ENCODE results near the gene TECTB. TPM values are rescaled to one million over a fixed set of nuclear protein-coding genes. Genes with fewer than 3 reads are reported as not detected.

Gene TECTB
- total RNA-seq, 2 donors from 2014 or later: not detected

DNA sequence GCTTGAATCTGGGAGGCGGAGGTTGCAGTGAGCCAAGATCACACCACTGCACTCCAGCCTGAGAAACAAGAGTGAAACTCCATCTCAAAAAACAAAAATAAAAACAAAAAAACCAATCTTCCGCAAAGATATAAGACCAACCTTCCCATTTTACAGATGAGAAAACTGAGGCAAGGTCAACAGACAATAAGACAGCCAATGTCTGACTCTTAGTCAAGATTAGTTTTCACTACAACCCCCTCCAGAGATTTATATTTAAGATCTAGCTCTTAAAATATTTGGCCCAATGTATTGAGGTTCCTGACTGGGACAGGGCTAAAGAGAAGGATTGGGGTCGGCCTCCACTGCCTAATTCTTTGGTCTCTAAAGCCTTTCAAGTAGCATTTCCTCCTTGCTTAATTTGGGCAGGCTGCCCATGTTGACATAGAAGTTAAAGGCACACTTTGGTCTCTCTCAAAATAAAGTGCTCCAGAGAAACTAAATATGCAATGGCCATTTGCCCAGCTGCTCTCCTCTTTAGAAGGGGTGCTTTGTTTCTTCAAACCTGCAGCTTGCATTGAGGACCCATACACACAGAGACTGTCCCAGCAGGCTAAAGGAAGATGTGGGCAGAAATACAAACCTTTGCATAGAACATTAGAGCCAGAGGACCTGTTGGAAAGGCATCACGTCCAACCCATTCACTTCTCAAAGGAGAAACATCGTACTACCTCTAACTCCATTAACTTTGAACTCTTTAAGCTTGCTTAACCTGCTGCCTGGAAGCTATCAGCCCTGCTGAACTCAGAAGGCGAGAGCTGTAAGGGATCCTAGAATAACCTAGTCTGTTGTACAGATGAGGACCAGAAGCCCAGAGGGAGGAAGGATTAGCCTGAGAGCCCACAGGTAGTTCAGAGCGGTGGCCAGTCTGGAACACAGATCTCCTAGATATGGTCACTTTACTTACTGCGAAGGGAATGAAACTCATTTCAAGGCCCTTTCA, 3.9 kb downstream of the TECTB start:
- H3K36me3 Mint-ChIP-seq (ENCODE audit: low read depth): no peaks in the 10 kb centered on the region
- H3K4me1 Mint-ChIP-seq: no peaks in the 10 kb centered on the region
- no peak for ATAC-seq (replicated peaks)
- peaks cover 18% of the 10 kb centered on the region for H3K27me3 Mint-ChIP-seq
- no peak overlapping the region for H3K27ac Mint-ChIP-seq
- H3K9me3 Mint-ChIP-seq: no peaks in the 10 kb centered on the region
- H3K4me3 Mint-ChIP-seq: no peak overlapping the region

DNA sequence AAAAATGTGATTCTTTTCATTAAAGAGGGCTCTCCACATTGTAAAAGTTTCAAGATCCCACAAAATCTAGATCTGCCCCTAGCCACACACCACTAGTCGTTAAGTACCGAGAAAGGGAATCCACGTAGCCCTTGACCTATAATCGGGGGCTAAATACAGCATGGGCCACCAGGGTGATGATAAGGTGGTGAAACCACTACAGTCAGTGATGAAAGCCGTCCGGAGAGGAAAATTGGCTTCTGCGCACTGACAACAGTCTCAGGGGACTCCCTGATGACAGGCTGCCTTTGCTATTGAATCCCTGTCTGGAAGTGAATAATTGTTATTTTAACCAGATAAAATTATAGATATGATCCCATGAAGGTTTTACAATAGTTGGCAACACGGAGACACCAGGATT, 4.6 kb downstream of the TECTB start:
- H3K9me3 Mint-ChIP-seq: no peaks in the 10 kb centered on the region
- H3K27me3 Mint-ChIP-seq: peaks cover 20% of the 10 kb centered on the region
- no peak for ATAC-seq (replicated peaks)
- no peak overlapping the region for H3K27ac Mint-ChIP-seq
- H3K4me3 Mint-ChIP-seq: no peak overlapping the region
- H3K4me1 Mint-ChIP-seq: no peaks in the 10 kb centered on the region
- H3K36me3 Mint-ChIP-seq (ENCODE audit: low read depth): no peaks in the 10 kb centered on the region

DNA sequence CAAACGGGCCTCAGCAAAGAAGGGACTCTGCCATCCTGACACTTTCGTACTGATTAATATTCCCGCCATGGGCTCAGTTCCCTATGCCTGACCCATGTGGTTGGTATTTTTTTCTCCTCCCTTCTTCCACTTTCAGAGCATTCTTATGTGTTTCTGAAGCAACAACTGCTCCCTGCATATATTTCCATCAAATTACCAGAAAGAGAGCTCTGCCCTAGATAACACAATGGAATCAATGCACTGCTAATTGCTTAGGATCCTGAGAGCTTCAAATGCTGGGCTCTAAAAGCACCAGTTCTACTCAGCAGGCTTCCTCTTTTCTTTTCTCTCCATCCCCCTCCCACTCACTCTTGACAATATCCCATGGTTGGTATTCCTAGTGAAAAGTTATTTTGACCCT, 5.3 kb downstream of the TECTB start:
- Mint-ChIP-seq H3K9me3 (no peaks in the 10 kb centered on the region), H3K4me3 (no peak overlapping the region), H3K4me1 (no peaks in the 10 kb centered on the region), H3K27me3 (peaks cover 23% of the 10 kb centered on the region), H3K36me3 (ENCODE audit: low read depth) (no peaks in the 10 kb centered on the region), H3K27ac (no peak overlapping the region)
- ATAC-seq (replicated peaks): no peak

DNA sequence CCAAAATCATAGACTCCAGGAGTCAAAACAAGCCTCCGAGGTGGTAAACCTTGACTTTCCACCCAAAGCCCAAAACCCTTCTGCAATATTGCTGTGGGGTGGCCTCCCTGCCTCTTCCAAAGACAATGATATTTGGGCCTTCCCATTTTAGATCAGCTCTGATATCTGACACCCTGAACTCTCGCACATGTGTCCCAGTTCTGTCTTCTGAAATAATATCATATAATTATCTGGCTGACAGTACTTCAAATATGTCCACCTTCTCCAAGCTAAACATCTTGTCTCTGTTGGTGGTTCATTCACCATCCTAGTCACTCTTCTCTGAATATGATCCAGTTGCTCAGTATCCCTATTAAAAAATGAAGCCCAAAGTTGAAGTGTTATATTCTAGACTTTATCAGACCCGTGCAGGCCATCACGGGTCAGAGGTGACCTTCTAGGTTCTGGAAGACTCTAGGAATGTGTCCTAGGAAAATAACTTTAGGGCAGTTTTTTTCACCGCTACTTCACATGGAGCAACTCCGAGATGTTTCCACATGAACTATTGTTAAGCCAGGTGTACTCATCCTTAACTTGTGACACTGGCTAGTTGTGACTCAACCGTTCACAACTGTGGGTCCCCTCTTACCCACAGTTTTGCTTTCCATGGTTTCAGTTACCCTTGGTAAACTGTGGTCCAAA, 6.3 kb downstream of the TECTB start:
- peaks cover 24% of the 10 kb centered on the region for H3K27me3 Mint-ChIP-seq
- no peak for ATAC-seq (replicated peaks)
- no peaks in the 10 kb centered on the region for H3K9me3 Mint-ChIP-seq
- no peaks in the 10 kb centered on the region for H3K36me3 Mint-ChIP-seq (ENCODE audit: low read depth)
- no peak overlapping the region for H3K27ac Mint-ChIP-seq
- H3K4me3 Mint-ChIP-seq: no peak overlapping the region
- no peaks in the 10 kb centered on the region for H3K4me1 Mint-ChIP-seq

DNA sequence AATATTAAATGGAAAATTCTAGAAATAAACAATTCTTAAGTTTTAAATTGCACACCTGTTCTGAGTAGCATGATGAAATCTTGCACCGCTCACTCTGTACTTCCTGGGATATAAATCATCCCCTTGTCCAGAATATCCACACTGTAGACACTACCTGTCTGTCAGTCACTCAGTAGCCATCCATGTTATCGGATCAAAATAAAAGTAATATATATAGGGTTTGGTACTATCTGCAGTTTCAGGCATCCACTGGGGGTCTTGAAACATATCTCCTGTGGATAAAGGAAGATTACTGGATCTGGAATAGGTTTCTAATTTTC, 6.8 kb downstream of the TECTB start:
- H3K27ac Mint-ChIP-seq: no peak overlapping the region
- no peaks in the 10 kb centered on the region for H3K9me3 Mint-ChIP-seq
- no peak overlapping the region for H3K4me3 Mint-ChIP-seq
- H3K36me3 Mint-ChIP-seq (ENCODE audit: low read depth): no peaks in the 10 kb centered on the region
- no peak for ATAC-seq (replicated peaks)
- peaks cover 25% of the 10 kb centered on the region for H3K27me3 Mint-ChIP-seq
- no peaks in the 10 kb centered on the region for H3K4me1 Mint-ChIP-seq

DNA sequence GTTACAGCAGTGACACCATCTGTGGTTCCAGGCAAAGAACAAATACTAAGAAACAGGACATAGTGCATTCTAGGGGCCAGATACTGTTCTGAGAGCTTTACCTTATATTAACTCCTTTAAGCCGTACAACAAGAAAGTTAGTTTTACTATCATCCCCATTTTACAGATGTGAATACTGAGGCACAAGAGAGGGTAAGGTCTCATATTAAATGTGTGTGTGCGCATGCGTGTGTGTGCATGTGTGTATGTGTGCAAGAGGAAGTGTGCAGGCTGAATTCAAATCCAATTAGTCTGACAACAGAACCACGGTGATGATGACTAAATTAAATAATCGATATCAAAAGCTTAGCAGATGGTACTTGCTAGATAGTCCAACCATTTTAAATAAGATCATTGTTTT, 11.0 kb downstream of the TECTB start:
- H3K9me3 Mint-ChIP-seq: no peaks in the 10 kb centered on the region

DNA sequence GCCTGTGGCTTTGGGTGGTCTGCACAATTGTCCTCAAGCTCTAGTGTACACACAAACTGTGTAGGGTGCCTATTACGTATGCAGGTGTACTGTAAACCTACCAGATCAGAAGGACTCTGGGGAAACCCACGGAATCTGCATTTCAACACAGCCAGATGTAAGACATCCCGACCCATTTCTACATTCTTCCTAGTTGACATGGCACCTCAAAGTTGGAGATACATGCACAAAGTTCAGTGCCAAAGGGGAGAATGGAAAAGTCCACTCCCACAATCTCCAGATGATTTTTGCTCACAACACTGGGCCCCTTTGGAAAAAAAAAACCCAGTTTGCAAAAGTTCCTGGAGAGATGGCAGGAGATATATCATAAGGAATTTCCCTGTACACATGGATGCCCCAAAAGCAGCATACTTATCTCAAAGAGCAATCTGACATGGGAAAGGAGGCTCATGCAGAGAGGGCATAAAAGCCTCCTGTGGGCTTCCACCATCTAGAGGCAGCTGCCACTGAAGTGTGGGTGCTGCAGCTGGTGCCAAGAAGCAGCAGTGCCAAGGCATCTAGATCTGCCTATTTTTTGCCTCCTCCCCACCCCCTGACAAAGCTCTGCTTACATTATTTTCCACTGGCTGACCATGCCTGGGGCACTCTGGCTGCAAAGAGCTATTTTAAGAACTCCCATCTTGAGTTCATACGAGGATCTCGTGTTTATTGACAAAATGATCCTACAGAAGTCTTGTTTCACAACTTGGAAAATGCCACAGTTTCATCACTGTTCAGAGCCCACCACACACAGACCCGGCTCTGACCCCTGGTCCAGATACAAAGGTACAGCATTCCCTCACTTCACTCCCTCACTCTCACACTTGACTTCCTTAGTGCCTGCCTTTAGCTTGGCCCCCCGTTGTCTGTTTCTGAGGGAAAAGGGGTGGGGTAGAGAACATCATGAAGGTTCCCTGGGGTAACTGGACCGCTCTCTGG, 12.9 kb downstream of the TECTB start:
- H3K4me1 Mint-ChIP-seq: no peaks in the 10 kb centered on the region
- H3K27ac Mint-ChIP-seq: no peak overlapping the region
- no peaks in the 10 kb centered on the region for H3K9me3 Mint-ChIP-seq
- peaks cover 15% of the 10 kb centered on the region for H3K27me3 Mint-ChIP-seq
- no peaks in the 10 kb centered on the region for H3K36me3 Mint-ChIP-seq (ENCODE audit: low read depth)
- ATAC-seq (replicated peaks): no peak
- no peak overlapping the region for H3K4me3 Mint-ChIP-seq

More for the DNA sequence above, 11.0 kb downstream of the TECTB start:
- Mint-ChIP-seq H3K27ac (no peak overlapping the region), H3K27me3 (peaks cover 15% of the 10 kb centered on the region), H3K4me3 (no peak overlapping the region), H3K4me1 (no peaks in the 10 kb centered on the region), H3K36me3 (ENCODE audit: low read depth) (no peaks in the 10 kb centered on the region)
- no peak for ATAC-seq (replicated peaks)

DNA sequence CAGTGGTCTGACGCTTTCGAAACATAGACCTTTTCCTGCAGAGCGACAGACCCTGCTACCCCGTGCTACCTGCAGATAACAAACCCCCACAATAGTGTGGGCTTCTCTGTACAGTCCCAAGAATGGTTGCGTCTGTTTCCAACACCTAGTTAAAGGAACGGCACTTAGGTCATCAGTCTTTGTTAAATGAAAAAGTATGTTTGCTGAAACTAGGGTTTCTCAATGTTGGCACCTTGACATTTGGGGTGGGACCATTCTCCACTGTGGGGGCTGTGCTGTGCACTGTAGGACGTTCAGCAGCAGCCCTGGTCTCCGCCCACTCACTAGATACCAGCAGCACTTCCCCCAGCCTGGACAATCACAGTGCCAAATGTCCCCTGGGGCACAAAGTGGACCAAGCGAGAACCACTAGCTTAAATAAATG, 13.7 kb downstream of the TECTB start:
- H3K27me3 Mint-ChIP-seq: peaks cover 15% of the 10 kb centered on the region
- no peak overlapping the region for H3K27ac Mint-ChIP-seq
- H3K4me3 Mint-ChIP-seq: no peak overlapping the region
- H3K9me3 Mint-ChIP-seq: no peaks in the 10 kb centered on the region
- ATAC-seq (replicated peaks): no peak
- no peaks in the 10 kb centered on the region for H3K4me1 Mint-ChIP-seq
- H3K36me3 Mint-ChIP-seq (ENCODE audit: low read depth): no peaks in the 10 kb centered on the region

DNA sequence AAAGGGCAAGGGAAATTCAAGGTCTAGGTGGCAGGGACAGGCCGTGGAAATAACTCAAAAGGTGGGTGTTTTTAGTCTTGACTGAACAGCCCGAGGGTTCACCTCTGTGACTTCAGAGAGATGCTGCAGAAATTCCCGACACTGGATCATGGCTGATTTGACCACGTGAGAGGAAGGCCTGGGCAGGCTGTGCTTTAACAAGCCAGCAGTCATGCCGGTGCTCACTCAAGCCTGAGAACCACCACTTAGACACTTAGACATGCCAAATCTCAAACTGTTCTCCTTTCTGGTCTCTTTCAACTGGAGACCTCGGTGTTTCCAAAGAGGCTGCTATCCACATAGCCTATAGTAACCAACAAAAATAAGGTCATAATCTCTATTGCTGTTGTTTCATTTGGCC, 15.4 kb downstream of the TECTB start:
- H3K36me3 Mint-ChIP-seq (ENCODE audit: low read depth): no peaks in the 10 kb centered on the region
- no peaks in the 10 kb centered on the region for H3K9me3 Mint-ChIP-seq
- no peak for ATAC-seq (replicated peaks)
- peaks cover 9% of the 10 kb centered on the region for H3K27me3 Mint-ChIP-seq
- no peaks in the 10 kb centered on the region for H3K4me1 Mint-ChIP-seq
- no peak overlapping the region for H3K27ac Mint-ChIP-seq
- H3K4me3 Mint-ChIP-seq: no peak overlapping the region

DNA sequence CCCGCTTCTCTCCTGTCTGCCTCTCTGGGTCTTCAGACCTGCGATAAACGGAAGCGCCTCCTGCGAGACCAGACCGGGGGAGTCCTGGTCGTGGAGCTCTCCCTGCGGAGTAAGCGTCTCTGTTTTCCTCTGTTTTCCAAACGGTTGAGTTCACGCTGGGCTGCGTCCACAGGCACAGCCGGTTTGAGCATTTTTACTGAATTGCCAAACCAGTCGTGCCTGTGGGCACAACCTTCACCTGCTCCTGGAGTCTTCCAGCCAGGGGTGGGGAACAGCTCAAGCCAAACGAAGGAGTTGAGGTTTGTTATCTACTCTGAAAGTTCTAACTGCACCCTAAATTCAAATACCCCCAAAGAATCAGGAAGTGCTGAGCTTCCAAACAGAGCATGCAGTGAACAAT, 16.3 kb downstream of the TECTB start:
- Mint-ChIP-seq H3K36me3 (ENCODE audit: low read depth) (no peaks in the 10 kb centered on the region), H3K9me3 (no peaks in the 10 kb centered on the region), H3K27me3 (peaks cover 5% of the 10 kb centered on the region), H3K4me3 (no peak overlapping the region), H3K27ac (no peak overlapping the region), H3K4me1 (no peaks in the 10 kb centered on the region)
- ATAC-seq (replicated peaks): no peak

DNA sequence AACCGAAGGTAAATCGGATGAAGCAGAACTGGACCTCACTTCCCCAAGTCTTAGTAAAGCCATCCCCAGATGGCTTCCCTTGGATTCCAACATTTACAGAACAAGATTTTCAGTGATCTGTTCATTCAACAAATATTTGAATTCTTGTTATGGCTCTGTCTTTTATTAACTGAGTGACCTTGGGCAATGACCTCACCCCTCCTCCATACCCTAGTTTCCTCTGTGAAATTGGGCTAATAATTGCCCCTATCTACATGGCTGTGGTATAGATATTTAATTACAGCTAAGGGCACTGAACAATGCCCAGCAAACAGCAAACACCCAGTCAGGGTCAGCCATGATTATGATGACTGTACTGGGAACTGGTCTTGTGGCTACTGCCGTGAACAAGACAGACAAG, 19.1 kb downstream of the TECTB start:
- no peaks in the 10 kb centered on the region for H3K36me3 Mint-ChIP-seq (ENCODE audit: low read depth)
- H3K9me3 Mint-ChIP-seq: no peaks in the 10 kb centered on the region
- ATAC-seq (replicated peaks): no peak
- H3K4me1 Mint-ChIP-seq: no peaks in the 10 kb centered on the region
- no peak overlapping the region for H3K4me3 Mint-ChIP-seq
- H3K27me3 Mint-ChIP-seq: peaks cover 9% of the 10 kb centered on the region
- no peak overlapping the region for H3K27ac Mint-ChIP-seq

DNA sequence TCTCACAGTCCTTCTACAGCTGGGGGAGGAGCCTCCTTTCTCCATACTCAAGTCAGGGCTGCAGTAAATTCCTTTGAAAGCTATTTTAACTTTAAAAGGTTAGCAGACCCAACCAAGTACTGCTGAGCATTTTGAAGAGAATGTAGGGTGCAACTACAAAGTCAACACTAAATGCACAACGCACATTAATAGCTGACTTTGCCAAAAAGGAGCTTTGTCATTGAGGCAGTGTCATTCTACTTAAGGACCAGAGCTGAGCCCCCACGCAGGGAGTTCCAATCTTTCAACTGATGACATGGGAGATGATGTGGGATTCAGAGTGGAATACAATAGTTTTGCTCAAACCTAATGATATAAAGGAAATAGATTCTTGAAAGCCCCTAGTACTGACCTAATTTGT, 20.3 kb downstream of the TECTB start:
- Mint-ChIP-seq H3K4me3 (no peak overlapping the region), H3K27ac (no peak overlapping the region)

DNA sequence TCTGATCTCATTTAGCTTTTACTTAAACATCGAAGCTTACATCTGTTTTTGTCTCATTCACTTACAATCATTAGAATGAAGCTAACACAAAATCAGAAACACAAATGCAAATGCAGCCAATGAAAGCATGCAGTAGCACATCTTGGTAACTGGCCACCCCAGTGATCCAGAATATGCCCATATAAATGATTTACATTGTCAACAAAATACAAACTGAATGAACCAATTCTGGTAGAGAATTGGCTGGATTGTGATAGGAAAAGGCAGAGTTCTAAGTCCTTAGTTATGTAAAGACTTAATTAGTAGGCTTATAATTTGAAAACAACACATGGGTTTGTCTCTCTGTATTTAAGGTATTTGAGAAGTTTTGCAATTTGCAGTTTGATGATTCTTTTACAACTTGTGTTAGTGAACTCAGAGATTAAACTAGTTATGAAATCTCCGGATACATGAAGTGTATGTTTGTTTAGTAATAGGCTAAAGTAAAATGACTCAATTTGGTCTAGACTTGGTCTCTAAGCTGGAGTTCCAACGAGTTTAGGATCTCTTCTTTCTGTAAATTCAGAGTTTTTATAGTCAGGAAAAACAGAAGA, 21.2 kb downstream of the TECTB start:
- Mint-ChIP-seq H3K36me3 (ENCODE audit: low read depth) (no peaks in the 10 kb centered on the region), H3K9me3 (no peaks in the 10 kb centered on the region), H3K4me1 (no peaks in the 10 kb centered on the region), H3K27me3 (peaks cover 12% of the 10 kb centered on the region), H3K4me3 (no peak overlapping the region), H3K27ac (no peak overlapping the region)
- no peak for ATAC-seq (replicated peaks)

More for the DNA sequence above, 20.3 kb downstream of the TECTB start:
- Mint-ChIP-seq H3K9me3 (no peaks in the 10 kb centered on the region), H3K27me3 (peaks cover 12% of the 10 kb centered on the region), H3K4me1 (no peaks in the 10 kb centered on the region), H3K36me3 (ENCODE audit: low read depth) (no peaks in the 10 kb centered on the region)
- no peak for ATAC-seq (replicated peaks)
